HG02571 (cell line): ENCODE data around the gene TAPBP.
"Not testable (repeated sequence)": the region's sequence is repeated elsewhere in the genome, so short reads cannot be mapped to it uniquely, and the experiment has no call there.

Experiments used
- ATAC-seq: cut with Tn5 transposase; IDR thresholded peaks from one replicate; pipeline ENCODE4 v1.9.1; 2021; ENCODE audit warnings: mild to moderate bottlenecking, moderate library complexity; ENCODE audit not compliant: unreplicated experiment

TAPBP gene

GRCh38 chr6:33297956-33298772, 15.7 kb downstream of the TAPBP start:
- ATAC-seq: no peak

- no peak for ATAC-seq
Observed at GRCh38 chr6:33297406-33297955, 16.4 kb downstream of the TAPBP start.

GRCh38 chr6:33296797-33297405, 17.0 kb downstream of the TAPBP start:
- ATAC-seq: no peak

GRCh38 chr6:33295621-33296369, 18.1 kb downstream of the TAPBP start:
- no peak for ATAC-seq

- ATAC-seq: no peak
Observed at GRCh38 chr6:33294086-33294823, 19.6 kb downstream of the TAPBP start.

- no peak for ATAC-seq
Observed at GRCh38 chr6:33292996-33293682, 20.7 kb downstream of the TAPBP start.

GRCh38 chr6:33290459-33290858, 23.4 kb downstream of the TAPBP start:
- no peak for ATAC-seq

GRCh38 chr6:33289784-33290315, 24.0 kb downstream of the TAPBP start:
- peak; percentile 13 for ATAC-seq

- ATAC-seq: peak; percentile 77
Observed at GRCh38 chr6:33288921-33289783, 24.7 kb downstream of the TAPBP start, which contains the start of the genes PFDN6 and WDR46. Gene PFDN6, plus strand, starts transcription at chr6:33289601. Its CDS starts 256 bp downstream, at chr6:33289857. Gene WDR46, minus strand, starts transcription at chr6:33289239. Its CDS starts 69 bp downstream, at chr6:33289170.

- peak; percentile 6 for ATAC-seq
Observed at GRCh38 chr6:33288141-33288920, 25.5 kb downstream of the TAPBP start.

GRCh38 chr6:33286946-33287914, 26.6 kb downstream of the TAPBP start:
- ATAC-seq: no peak

GRCh38 chr6:33285214-33285613, 28.7 kb downstream of the TAPBP start:
- not testable (repeated sequence) for ATAC-seq

GRCh38 chr6:33280539-33280938, 33.3 kb downstream of the TAPBP start:
- ATAC-seq: no peak

GRCh38 chr6:33279971-33280511, 33.8 kb downstream of the TAPBP start:
- ATAC-seq: no peak

GRCh38 chr6:33279257-33279695, 34.6 kb downstream of the TAPBP start:
- ATAC-seq: no peak

GRCh38 chr6:33278810-33279209, 35.1 kb downstream of the TAPBP start:
- ATAC-seq: no peak

- no peak for ATAC-seq
Observed at GRCh38 chr6:33278392-33278741, 35.5 kb downstream of the TAPBP start.
